NCI-H2029 treated with DMSO at 0.1 percent for 48 hours (cell line): Measurements from ENCODE around the gene NTPCR.

Experiments
- DNase-seq: peaks from one replicate; lab custom pipeline; 2025; lab: John Stamatoyannopoulos, UW

NTPCR gene

GRCh38 chr1:233010146-233010545 is 59.7 kb downstream of the NTPCR start:
- DNase-seq = no peak

GRCh38 chr1:233012021-233012420 is 61.6 kb downstream of the NTPCR start:
- DNase-seq = no peak

GRCh38 chr1:233015965-233016364 is 65.6 kb downstream of the NTPCR start:
- DNase-seq = no peak

GRCh38 chr1:233016798-233017197 is 66.4 kb downstream of the NTPCR start:
- no peak for DNase-seq

GRCh38 chr1:233019083-233019482 is 68.7 kb downstream of the NTPCR start:
- no peak for DNase-seq

GRCh38 chr1:233019778-233020325 is 69.4 kb downstream of the NTPCR start:
- DNase-seq = no peak

- DNase-seq = no peak
These were observed 70.0 kb downstream of the NTPCR start for GRCh38 chr1:233020426-233020825.

GRCh38 chr1:233022246-233022645 is 71.8 kb downstream of the NTPCR start:
- DNase-seq = no peak

GRCh38 chr1:233024199-233024598 is 73.8 kb downstream of the NTPCR start:
- DNase-seq = no peak

GRCh38 chr1:233025157-233025556 is 74.7 kb downstream of the NTPCR start:
- no peak for DNase-seq

GRCh38 chr1:233025567-233025966 is 75.2 kb downstream of the NTPCR start:
- no peak for DNase-seq

- DNase-seq = no peak
These were observed 76.6 kb downstream of the NTPCR start for GRCh38 chr1:233027046-233027445.

GRCh38 chr1:233031521-233031920 is 81.1 kb downstream of the NTPCR start:
- no peak for DNase-seq

GRCh38 chr1:233032916-233033315 is 82.5 kb downstream of the NTPCR start:
- no peak for DNase-seq

GRCh38 chr1:233033361-233033760 is 83.0 kb downstream of the NTPCR start:
- no peak for DNase-seq
